Parathyroid adenoma (tissue), 2 donors: ENCODE data around the gene C5orf52.
"Not testable (repeated sequence)": the region's sequence is repeated elsewhere in the genome, so short reads cannot be mapped to it uniquely, and the experiment has no call there.

Experiments used
- H2AFZ ChIP-seq: fragments of 300-600 bp; sonication (generic); one replicate; pipeline ENCODE4 v1.7.0; 2017; ENCODE audit warnings: antibody characterized with exemption, mild to moderate bottlenecking
- H3K27ac ChIP-seq: fragments of 300-600 bp; sonication (generic); one replicate; pipeline ENCODE4 v1.7.0; 2017
- H3K27me3 ChIP-seq: fragments of 300-600 bp; sonication (generic); one replicate; pipeline ENCODE4 v1.7.0; 2017; ENCODE audit warnings: low read length; ENCODE audit not compliant: control insufficient read depth, insufficient read depth
- H3K36me3 ChIP-seq: fragments of 300-600 bp; sonication (generic); one replicate; pipeline ENCODE4 v1.7.0; 2017; ENCODE audit warnings: low read length; ENCODE audit not compliant: control insufficient read depth, insufficient read depth
- H3K4me1 ChIP-seq: fragments of 300-600 bp; sonication (generic); one replicate; pipeline ENCODE4 v1.7.0; 2017; ENCODE audit warnings: control low read depth
- H3K4me2 ChIP-seq: fragments of 300-600 bp; sonication (generic); one replicate; pipeline ENCODE4 v1.7.0; 2017; ENCODE audit warnings: low read length
- H3K4me3 ChIP-seq: fragments of 300-600 bp; sonication (generic); one replicate; pipeline ENCODE4 v1.7.0; 2017; ENCODE audit warnings: low read depth, low read length
- H3K79me2 ChIP-seq: fragments of 300-600 bp; sonication (generic); one replicate; pipeline ENCODE4 v1.7.0; 2017; ENCODE audit warnings: control low read depth
- H3K9ac ChIP-seq: fragments of 300-600 bp; sonication (generic); one replicate; pipeline ENCODE4 v1.7.0; 2017; ENCODE audit warnings: mild to moderate bottlenecking
- H3K9me3 ChIP-seq: fragments of 300-600 bp; sonication (generic); one replicate; pipeline ENCODE4 v1.7.0; 2017; ENCODE audit warnings: low read length; ENCODE audit not compliant: control insufficient read depth
- CTCF ChIP-seq: fragments of 300-600 bp; sonication (generic); IDR thresholded peaks from one replicate; pipeline ENCODE4 v1.7.0; 2017; ENCODE audit warnings: antibody characterized with exemption, mild to moderate bottlenecking
- donor health status: primary hyperparathyroidism.

Gene C5orf52

GRCh38 chr5:157680239-157680638 lies 8.9 kb downstream of the C5orf52 start:
- no peaks in the 10 kb centered on the region for H3K9me3 ChIP-seq
- no peaks in the 10 kb centered on the region for H3K36me3 ChIP-seq
- no peak overlapping the region for H3K4me3 ChIP-seq
- H3K27ac ChIP-seq: no peak overlapping the region
- TF ChIP-seq CTCF: no peak
- H3K9ac ChIP-seq: no peak overlapping the region
- no peaks in the 10 kb centered on the region for H3K27me3 ChIP-seq
- no peaks in the 10 kb centered on the region for H3K4me1 ChIP-seq
- no peak overlapping the region for H3K4me2 ChIP-seq
- H2AFZ ChIP-seq: no peak overlapping the region
- H3K79me2 ChIP-seq: no peaks in the 10 kb centered on the region

GRCh38 chr5:157681048-157681447 lies 9.7 kb downstream of the C5orf52 start:
- Histone ChIP-seq H3K36me3 (no peaks in the 10 kb centered on the region), H3K4me1 (no peaks in the 10 kb centered on the region), H3K4me3 (no peak overlapping the region), H3K27me3 (no peaks in the 10 kb centered on the region), H3K9ac (no peak overlapping the region), H3K4me2 (no peak overlapping the region), H3K27ac (no peak overlapping the region), H3K9me3 (no peaks in the 10 kb centered on the region), H2AFZ (no peak overlapping the region), H3K79me2 (no peaks in the 10 kb centered on the region)
- no peak for TF ChIP-seq CTCF

DNA sequence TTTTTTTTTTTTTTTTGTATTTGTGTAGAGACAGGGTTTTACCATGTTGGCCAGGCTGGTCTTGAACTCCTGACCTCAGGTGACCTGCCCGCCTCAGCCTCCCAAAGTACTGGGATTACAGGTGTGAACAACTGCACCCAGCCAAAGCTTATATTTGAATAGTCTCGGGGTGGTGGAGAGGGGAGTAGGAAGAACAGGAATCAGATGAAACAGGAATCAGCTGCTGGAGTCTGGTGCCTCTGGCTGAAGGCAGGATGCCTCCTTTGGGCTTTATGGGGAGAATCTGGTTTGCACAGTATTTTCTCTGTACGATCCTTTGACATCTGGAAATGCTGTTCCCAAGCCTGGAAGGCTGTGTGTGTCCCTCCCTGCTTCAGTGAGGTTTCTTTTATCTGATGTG lies 10.9 kb downstream of the C5orf52 start:
- Histone ChIP-seq H3K27ac (no peak overlapping the region), H3K4me1 (no peaks in the 10 kb centered on the region), H3K27me3 (no peaks in the 10 kb centered on the region), H3K9me3 (no peaks in the 10 kb centered on the region), H3K4me3 (no peak overlapping the region), H3K79me2 (no peaks in the 10 kb centered on the region), H3K4me2 (no peak overlapping the region), H3K36me3 (no peaks in the 10 kb centered on the region), H2AFZ (no peak overlapping the region), H3K9ac (no peak overlapping the region)
- TF ChIP-seq CTCF: no peak

DNA sequence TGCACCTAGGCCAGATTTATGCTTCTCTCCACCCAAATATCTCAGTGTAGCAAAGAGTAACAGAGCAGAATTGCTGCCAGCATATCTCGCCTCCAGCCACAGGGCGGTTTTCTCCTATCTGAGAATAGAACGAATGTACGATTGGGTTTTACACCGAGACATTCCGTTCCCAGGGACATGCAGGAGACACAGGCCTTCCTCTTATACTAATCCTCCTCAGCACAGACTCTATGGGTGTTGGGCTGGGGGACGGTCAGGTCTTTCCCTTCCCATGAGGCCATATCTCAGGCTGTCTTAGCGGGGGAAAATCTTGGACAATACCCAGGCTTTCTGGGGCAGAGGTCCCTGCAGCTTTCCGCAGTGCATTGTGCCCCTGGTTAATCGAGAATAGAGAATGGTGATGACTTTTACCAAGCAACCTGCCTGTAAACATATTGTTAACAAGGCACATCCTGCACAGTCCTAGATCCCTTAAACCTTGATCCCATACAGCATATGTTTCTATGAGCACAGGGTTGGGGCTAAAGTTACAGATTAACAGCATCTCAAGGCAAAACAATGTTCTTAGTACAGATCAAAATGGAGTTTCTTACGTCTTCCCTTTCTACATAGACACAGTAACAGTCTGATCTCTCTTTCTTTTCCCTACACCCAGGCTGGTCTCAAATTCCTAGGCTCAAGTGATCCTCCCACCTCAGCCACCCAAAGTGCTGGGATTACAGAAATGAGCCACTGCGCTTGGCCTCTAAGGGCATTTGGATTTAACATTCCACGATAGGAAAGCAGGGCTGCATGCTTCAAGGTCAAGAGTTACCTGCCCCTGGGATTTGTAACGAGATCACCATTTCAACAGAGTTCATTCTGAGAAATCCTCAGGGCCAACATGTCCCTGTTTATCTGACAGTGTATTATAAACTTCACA lies 15.2 kb downstream of the C5orf52 start:
- H3K27ac ChIP-seq: not testable (repeated sequence)
- H2AFZ ChIP-seq: peak overlapping the region; percentile 17

DNA sequence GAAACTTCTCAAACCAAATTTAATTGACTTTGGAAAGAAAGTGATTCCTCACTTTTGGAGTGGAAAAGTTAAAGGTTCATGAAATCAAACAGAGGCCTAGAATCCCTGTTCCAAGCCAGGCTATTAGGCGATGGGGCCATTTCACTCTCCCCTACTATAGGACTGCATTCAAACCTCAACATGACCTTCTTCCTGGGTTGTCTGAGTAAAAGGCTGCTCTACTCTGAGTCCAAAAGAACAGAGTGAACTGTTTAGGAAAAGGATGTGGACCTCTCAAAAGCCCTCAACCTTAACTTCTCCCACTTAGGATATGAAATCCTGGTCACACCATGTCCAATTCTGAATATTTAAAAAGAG lies 15.8 kb downstream of the C5orf52 start:
- H3K79me2 ChIP-seq: no peaks in the 10 kb centered on the region
- no peak overlapping the region for H3K27ac ChIP-seq
- no peaks in the 10 kb centered on the region for H3K4me1 ChIP-seq
- H3K27me3 ChIP-seq: no peaks in the 10 kb centered on the region
- TF ChIP-seq CTCF: no peak
- H3K4me2 ChIP-seq: no peak overlapping the region
- H2AFZ ChIP-seq: no peak overlapping the region
- H3K9ac ChIP-seq: no peak overlapping the region
- no peaks in the 10 kb centered on the region for H3K9me3 ChIP-seq
- no peaks in the 10 kb centered on the region for H3K36me3 ChIP-seq
- no peak overlapping the region for H3K4me3 ChIP-seq

More for the DNA sequence above, 15.2 kb downstream of the C5orf52 start:
- not testable (repeated sequence) for H3K36me3 ChIP-seq, H3K79me2 ChIP-seq, H3K9ac ChIP-seq, H3K4me2 ChIP-seq, H3K4me3 ChIP-seq, H3K9me3 ChIP-seq, H3K27me3 ChIP-seq, H3K4me1 ChIP-seq
